WTC11 (cell line): ENCODE data around the gene PPM1E. TPM values are rescaled to one million over a fixed set of nuclear protein-coding genes. Genes with fewer than 3 reads are reported as not detected.
A peak's percentile ranks its signal among the peaks of the same experiment; 100 is the strongest.

Experiments used
- ATAC-seq: fragments of 200-7000 bp; cut with Tn5 transposase; 2 replicates; pipeline ENCODE4 v1.10.0; 2021; ENCODE audit warnings: mild to moderate bottlenecking, moderate library complexity
- CTCF ChIA-PET: fragments of 300-600 bp; sonication (Branson Sonifier 250); formaldehyde crosslinking; loops from one replicate; lab custom pipeline; 2021; ENCODE audit warnings: antibody characterized with exemption; lab: Charles Lee
- POLR2A ChIA-PET: fragments of 350-600 bp; sonication (Branson Sonifier 250); formaldehyde crosslinking; loops from one replicate; lab custom pipeline; 2021; ENCODE audit warnings: antibody characterized with exemption; lab: Charles Lee
- DNase-seq: peaks from one replicate; pipeline ENCODE4 v3.0.0; 2021; ENCODE audit warnings: low spot score
- H3K27ac Mint-ChIP-seq: 2 replicates; pipeline ENCODE4 v1.8.0; 2021; ENCODE audit warnings: mixed read lengths
- H3K27me3 Mint-ChIP-seq: 2 replicates; pipeline ENCODE4 v1.8.0; 2021; ENCODE audit warnings: low read depth, mild to moderate bottlenecking, moderate library complexity, mixed read lengths
- H3K36me3 Mint-ChIP-seq: 2 replicates; pipeline ENCODE4 v1.8.0; 2021; ENCODE audit warnings: mixed read lengths
- H3K4me1 Mint-ChIP-seq: 2 replicates; pipeline ENCODE4 v1.8.0; 2022; ENCODE audit warnings: mixed read lengths
- H3K4me3 Mint-ChIP-seq: 2 replicates; pipeline ENCODE4 v1.8.0; 2021; ENCODE audit warnings: mild to moderate bottlenecking, moderate library complexity, mixed read lengths
- H3K9me3 Mint-ChIP-seq: 2 replicates; pipeline ENCODE4 v1.8.0; 2021; ENCODE audit warnings: mixed read lengths
- CBFB ChIP-seq: sonication (generic); formaldehyde crosslinking; IDR thresholded peaks from 2 replicates; pipeline ENCODE4 v1.8.1; 2022; ENCODE audit warnings: mild to moderate bottlenecking, low read depth, missing genetic modification reagents
- E2F1 ChIP-seq: sonication (generic); formaldehyde crosslinking; IDR thresholded peaks from 2 replicates; pipeline ENCODE4 v1.8.0; 2022; ENCODE audit warnings: mild to moderate bottlenecking, missing genetic modification reagents
- FOXK1 ChIP-seq: sonication (generic); formaldehyde crosslinking; IDR thresholded peaks from 2 replicates; pipeline ENCODE4 v1.8.0; 2022; ENCODE audit warnings: mild to moderate bottlenecking, moderate library complexity, missing genetic modification reagents
- FOXP1 ChIP-seq: sonication (generic); formaldehyde crosslinking; IDR thresholded peaks from 2 replicates; pipeline ENCODE4 v1.8.0; 2022; ENCODE audit warnings: missing genetic modification reagents, mild to moderate bottlenecking, moderate library complexity, borderline replicate concordance
- GABPB1 ChIP-seq: sonication (generic); formaldehyde crosslinking; IDR thresholded peaks from 2 replicates; pipeline ENCODE4 v1.8.1; 2023; ENCODE audit warnings: mild to moderate bottlenecking, missing genetic modification reagents
- GRHL2 ChIP-seq: fragments of 250-450 bp; sonication (Bioruptor Pico); IDR thresholded peaks from 2 replicates; pipeline ENCODE4 v1.8.0; 2022; ENCODE audit warnings: mild to moderate bottlenecking, moderate library complexity; ENCODE audit not compliant: insufficient replicate concordance, severe bottlenecking
- HMGA2 ChIP-seq: fragments of 250-450 bp; sonication (Bioruptor Pico); IDR thresholded peaks from 2 replicates; pipeline ENCODE4 v1.4.0; 2021; ENCODE audit warnings: mild to moderate bottlenecking, moderate library complexity
- IRF1 ChIP-seq: sonication (generic); formaldehyde crosslinking; IDR thresholded peaks from 2 replicates; pipeline ENCODE4 v1.8.0; 2023; ENCODE audit warnings: missing genetic modification reagents
- IRF2 ChIP-seq: sonication (generic); formaldehyde crosslinking; IDR thresholded peaks from 2 replicates; pipeline ENCODE4 v1.8.0; 2022; ENCODE audit warnings: low read depth, missing genetic modification reagents, borderline replicate concordance
- JUN ChIP-seq: sonication (generic); formaldehyde crosslinking; IDR thresholded peaks from 2 replicates; pipeline ENCODE4 v1.8.0; 2023; ENCODE audit warnings: mild to moderate bottlenecking, missing genetic modification reagents
- NFATC4 ChIP-seq: fragments of 250-450 bp; sonication (Bioruptor Pico); IDR thresholded peaks from 2 replicates; pipeline ENCODE4 v1.9.0; 2021; ENCODE audit warnings: mild to moderate bottlenecking
- PREB ChIP-seq: sonication (generic); formaldehyde crosslinking; IDR thresholded peaks from 2 replicates; pipeline ENCODE4 v1.8.1; 2022; ENCODE audit warnings: mild to moderate bottlenecking, missing genetic modification reagents, moderate library complexity, borderline replicate concordance
- PRRX2 ChIP-seq: fragments of 250-450 bp; sonication (Bioruptor Pico); IDR thresholded peaks from 2 replicates; pipeline ENCODE4 v1.8.0; 2021; ENCODE audit warnings: mild to moderate bottlenecking
- RORB ChIP-seq: fragments of 250-450 bp; sonication (Bioruptor Pico); IDR thresholded peaks from 2 replicates; pipeline ENCODE4 v1.9.0; 2021; ENCODE audit warnings: mild to moderate bottlenecking
- SMAD3 ChIP-seq: sonication (generic); formaldehyde crosslinking; IDR thresholded peaks from 2 replicates; pipeline ENCODE4 v1.8.0; 2022; ENCODE audit warnings: missing genetic modification reagents, mild to moderate bottlenecking, borderline replicate concordance
- TCF7 ChIP-seq: sonication (generic); formaldehyde crosslinking; IDR thresholded peaks from 2 replicates; pipeline ENCODE4 v1.8.0; 2022; ENCODE audit warnings: mild to moderate bottlenecking, low read depth, missing genetic modification reagents, moderate library complexity
- ZBTB21 ChIP-seq: sonication (generic); formaldehyde crosslinking; IDR thresholded peaks from 2 replicates; pipeline ENCODE4 v1.8.1; 2023; ENCODE audit warnings: mild to moderate bottlenecking, missing genetic modification reagents, borderline replicate concordance
- ZNF121 ChIP-seq: sonication (generic); formaldehyde crosslinking; IDR thresholded peaks from 2 replicates; pipeline ENCODE4 v1.8.0; 2023; ENCODE audit warnings: missing genetic modification reagents
- ZNF219 ChIP-seq: sonication (generic); formaldehyde crosslinking; IDR thresholded peaks from 2 replicates; pipeline ENCODE4 v1.8.0; 2023; ENCODE audit warnings: missing genetic modification reagents, mild to moderate bottlenecking, borderline replicate concordance
- total RNA-seq: library from RNA; stranded (reverse); gene quantifications from 3 replicates; pipeline ENCODE4 v1.2.3, GENCODE V29; 2021
- TF ChIP-seq, protein P1 (sequence below): sonication (generic); formaldehyde crosslinking; IDR thresholded peaks from 2 replicates; pipeline ENCODE4 v1.8.1; 2022; ENCODE audit warnings: low read depth, mild to moderate bottlenecking, moderate library complexity, missing genetic modification reagents, borderline replicate concordance
- TF ChIP-seq, protein P2 (sequence below): fragments of 250-450 bp; sonication (Bioruptor Pico); IDR thresholded peaks from 2 replicates; pipeline ENCODE4 v1.9.0; 2021; ENCODE audit warnings: mild to moderate bottlenecking

Gene PPM1E
- total RNA-seq, 1 experiment from 2014 or later, result 8.1 TPM

GRCh38 chr17:58806046-58806445, 50.4 kb downstream of the PPM1E start:
- Mint-ChIP-seq H3K27ac (no peak overlapping the region), H3K36me3 (no peaks in the 10 kb centered on the region), H3K4me3 (no peak overlapping the region), H3K4me1 (no peaks in the 10 kb centered on the region), H3K9me3 (peaks cover 12% of the 10 kb centered on the region), H3K27me3 (no peaks in the 10 kb centered on the region)
- ChIA-PET CTCF (no interaction called here), POLR2A (no interaction called here)
- DNase-seq, result no peak
- ATAC-seq, result no peak
- TF ChIP-seq E2F1, result no peak
- no peak for TF ChIP-seq RORB (CRISPR knock-in tag)
- TF ChIP-seq, protein P1, sequence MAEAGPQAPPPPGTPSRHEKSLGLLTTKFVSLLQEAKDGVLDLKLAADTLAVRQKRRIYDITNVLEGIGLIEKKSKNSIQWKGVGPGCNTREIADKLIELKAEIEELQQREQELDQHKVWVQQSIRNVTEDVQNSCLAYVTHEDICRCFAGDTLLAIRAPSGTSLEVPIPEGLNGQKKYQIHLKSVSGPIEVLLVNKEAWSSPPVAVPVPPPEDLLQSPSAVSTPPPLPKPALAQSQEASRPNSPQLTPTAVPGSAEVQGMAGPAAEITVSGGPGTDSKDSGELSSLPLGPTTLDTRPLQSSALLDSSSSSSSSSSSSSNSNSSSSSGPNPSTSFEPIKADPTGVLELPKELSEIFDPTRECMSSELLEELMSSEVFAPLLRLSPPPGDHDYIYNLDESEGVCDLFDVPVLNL (CRISPR knock-in tag), result no peak
- no peak for TF ChIP-seq SMAD3

DNA sequence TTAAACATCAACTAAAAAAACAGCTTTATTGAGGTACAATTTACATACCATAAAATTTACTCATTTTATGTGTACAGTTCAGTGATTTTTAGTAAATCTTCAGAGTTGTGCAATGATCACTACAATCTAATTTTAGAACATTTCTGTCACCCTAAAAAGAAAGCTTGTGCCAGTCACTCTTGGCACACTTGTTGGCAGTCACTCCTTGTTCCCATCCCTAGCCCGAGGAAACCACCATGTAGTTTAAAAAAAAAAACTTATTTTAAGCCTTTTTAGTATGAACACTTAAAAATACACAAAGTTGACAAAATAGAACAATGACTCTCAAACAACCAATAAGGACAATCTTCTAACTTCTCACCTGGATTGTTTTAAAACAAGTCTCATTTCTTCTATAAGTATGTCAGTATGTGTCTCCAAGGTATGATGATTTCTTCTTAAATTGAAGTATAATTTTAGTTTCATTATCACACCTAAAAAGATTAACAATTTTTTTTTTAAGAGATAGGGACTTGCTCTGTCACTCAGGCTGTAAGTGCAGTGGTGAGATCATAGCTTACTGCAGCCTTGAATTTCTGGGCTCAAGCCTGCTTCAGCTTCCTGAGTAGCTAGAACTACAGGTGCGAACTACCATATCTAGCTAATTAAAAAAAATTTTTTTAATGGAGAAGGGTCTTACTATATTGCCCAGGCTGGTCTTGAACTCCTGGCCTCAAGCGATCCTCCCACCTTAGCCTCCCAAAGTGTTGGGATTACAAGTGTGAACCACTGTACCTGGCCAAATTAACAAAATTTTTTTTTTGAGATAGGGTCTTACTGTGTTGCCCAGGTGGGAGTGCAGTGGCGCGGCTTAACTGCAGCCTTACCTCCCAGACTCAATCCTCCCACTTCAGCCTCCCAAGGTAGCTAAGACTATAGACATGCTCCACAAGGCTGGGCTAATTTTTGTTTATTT, 53.2 kb downstream of the PPM1E start:
- H3K4me3 Mint-ChIP-seq, result no peak overlapping the region
- no peak for TF ChIP-seq JUN (CRISPR knock-in tag)
- TF ChIP-seq ZNF121, result peak; percentile 78
- H3K27me3 Mint-ChIP-seq, result no peaks in the 10 kb centered on the region
- H3K9me3 Mint-ChIP-seq, result no peaks in the 10 kb centered on the region
- ChIA-PET CTCF (no interaction called here), POLR2A (no interaction called here)
- H3K4me1 Mint-ChIP-seq, result no peaks in the 10 kb centered on the region
- ATAC-seq (no peak), DNase-seq (no peak)
- H3K36me3 Mint-ChIP-seq, result no peaks in the 10 kb centered on the region
- no peak overlapping the region for H3K27ac Mint-ChIP-seq

DNA sequence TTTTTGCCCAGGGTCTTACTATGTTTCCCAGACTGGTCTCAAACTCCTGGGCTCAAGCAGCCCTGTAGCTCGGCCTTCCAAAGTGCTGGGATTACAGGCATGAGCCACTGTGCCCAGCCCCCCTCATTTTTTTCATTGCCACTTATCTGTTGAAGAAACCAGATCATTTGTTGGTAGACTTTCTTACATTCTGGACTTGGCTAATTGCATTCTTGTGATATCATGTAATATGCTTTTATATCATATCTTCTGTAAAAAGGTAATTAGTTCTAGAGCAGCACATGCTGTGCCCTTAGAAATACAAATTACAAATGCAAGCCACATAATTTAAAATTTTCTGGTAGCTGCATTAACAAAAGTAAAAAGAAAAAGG, 53.9 kb downstream of the PPM1E start:
- ATAC-seq (no peak), DNase-seq (no peak)
- POLR2A ChIA-PET, result no interaction called here
- Mint-ChIP-seq H3K27me3 (no peaks in the 10 kb centered on the region), H3K9me3 (no peaks in the 10 kb centered on the region), H3K36me3 (no peaks in the 10 kb centered on the region), H3K4me1 (no peaks in the 10 kb centered on the region), H3K4me3 (no peak overlapping the region), H3K27ac (no peak overlapping the region)
- CTCF ChIA-PET, result no interaction called here
- TF ChIP-seq HMGA2 (CRISPR knock-in tag) (no peak), GABPB1 (CRISPR knock-in tag) (no peak), E2F1 (no peak), PRRX2 (CRISPR knock-in tag) (no peak), ZNF121 (no peak), FOXK1 (no peak), TCF7 (CRISPR knock-in tag) (no peak), PREB (no peak), IRF1 (CRISPR knock-in tag) (no peak), NFATC4 (no peak), FOXP1 (CRISPR knock-in tag) (no peak), GRHL2 (no peak), RORB (CRISPR knock-in tag) (no peak), CBFB (CRISPR knock-in tag) (no peak), IRF2 (CRISPR knock-in tag) (no peak), ZNF219 (no peak), ZBTB21 (no peak)
- TF ChIP-seq, protein P2, sequence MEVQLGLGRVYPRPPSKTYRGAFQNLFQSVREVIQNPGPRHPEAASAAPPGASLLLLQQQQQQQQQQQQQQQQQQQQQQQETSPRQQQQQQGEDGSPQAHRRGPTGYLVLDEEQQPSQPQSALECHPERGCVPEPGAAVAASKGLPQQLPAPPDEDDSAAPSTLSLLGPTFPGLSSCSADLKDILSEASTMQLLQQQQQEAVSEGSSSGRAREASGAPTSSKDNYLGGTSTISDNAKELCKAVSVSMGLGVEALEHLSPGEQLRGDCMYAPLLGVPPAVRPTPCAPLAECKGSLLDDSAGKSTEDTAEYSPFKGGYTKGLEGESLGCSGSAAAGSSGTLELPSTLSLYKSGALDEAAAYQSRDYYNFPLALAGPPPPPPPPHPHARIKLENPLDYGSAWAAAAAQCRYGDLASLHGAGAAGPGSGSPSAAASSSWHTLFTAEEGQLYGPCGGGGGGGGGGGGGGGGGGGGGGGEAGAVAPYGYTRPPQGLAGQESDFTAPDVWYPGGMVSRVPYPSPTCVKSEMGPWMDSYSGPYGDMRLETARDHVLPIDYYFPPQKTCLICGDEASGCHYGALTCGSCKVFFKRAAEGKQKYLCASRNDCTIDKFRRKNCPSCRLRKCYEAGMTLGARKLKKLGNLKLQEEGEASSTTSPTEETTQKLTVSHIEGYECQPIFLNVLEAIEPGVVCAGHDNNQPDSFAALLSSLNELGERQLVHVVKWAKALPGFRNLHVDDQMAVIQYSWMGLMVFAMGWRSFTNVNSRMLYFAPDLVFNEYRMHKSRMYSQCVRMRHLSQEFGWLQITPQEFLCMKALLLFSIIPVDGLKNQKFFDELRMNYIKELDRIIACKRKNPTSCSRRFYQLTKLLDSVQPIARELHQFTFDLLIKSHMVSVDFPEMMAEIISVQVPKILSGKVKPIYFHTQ (CRISPR knock-in tag), result no peak
